ENCODE results near the gene PKHD1. TPM values are rescaled to one million over a fixed set of nuclear protein-coding genes. Genes with fewer than 3 reads are reported as not detected.

PKHD1 gene
- total and polyA plus RNA-seq, 2 donors (not counting 1 experiment from before 2014, with no cell fraction given) = not detected

DNA sequence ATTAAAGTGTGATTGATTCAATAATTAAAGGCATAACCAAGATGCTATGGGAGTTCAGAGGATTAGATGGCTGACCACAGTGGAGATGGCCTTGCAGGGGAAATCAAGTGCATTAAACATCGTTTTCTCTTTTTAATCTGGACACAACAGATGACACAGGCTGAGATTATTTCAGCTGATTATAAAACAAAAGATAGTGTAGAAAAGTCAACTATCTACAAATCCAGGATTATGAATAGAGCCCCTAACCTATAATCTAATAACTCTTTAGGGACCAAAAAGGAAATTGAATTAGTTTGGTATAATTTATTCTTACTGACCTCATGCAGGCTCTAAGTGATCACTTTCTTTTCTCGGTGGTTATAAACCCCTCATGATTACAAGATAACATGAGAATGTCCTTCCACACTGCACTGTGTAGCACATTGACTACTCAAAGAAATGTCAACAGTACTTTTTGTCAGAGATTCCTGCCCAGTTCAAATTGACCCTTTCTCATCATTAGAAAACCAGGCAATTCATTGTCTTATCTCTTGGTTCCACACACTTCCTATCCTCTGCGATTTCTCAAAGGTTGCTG, 122.1 kb downstream of the PKHD1 start:
- intact Hi-C loops (cut with micrococcal nuclease) = no loop called here
- Histone ChIP-seq H3K79me2 (ENCODE audit: control insufficient read depth, insufficient read depth, low read length) (no peaks in the 10 kb centered on the region), H3K4me3 (ENCODE audit: control extremely low read depth in 1 of 5, extremely low read depth in 1 of 5, insufficient read depth in 1 of 5, low read depth in 2 of 5, low read length in 4 of 5) (no peak overlapping the region), H4K20me1 (ENCODE audit: control insufficient read depth, insufficient read depth, low read length, poor library complexity, severe bottlenecking) (no peaks in the 10 kb centered on the region), H2AFZ (ENCODE audit: insufficient read depth, low read depth, low read length, poor library complexity, severe bottlenecking) (no peak overlapping the region), H3K9me3 (ENCODE audit: control extremely low read depth in 1 of 3, control insufficient read depth in 2 of 3, insufficient read depth in 1 of 3, low read length in 2 of 3) (no peaks in the 10 kb centered on the region), H3K27me3 (replicated peaks in 1 of 4; ENCODE audit: control extremely low read depth in 1 of 4, control insufficient read depth in 3 of 4, insufficient read depth in 4 of 4, low read length in 3 of 4) (peaks cover 0 to 5% (median 2%) of the 10 kb centered on the region in 4 experiments), H3K27ac (ENCODE audit: low read length in 2 of 2) (no peak overlapping the region), H3K36me3 (replicated peaks in 1 of 2; ENCODE audit: control extremely low read depth in 1 of 2, control insufficient read depth in 1 of 2, extremely low read depth in 1 of 2, insufficient read depth in 2 of 2, low read length in 1 of 2) (no peaks in the 10 kb centered on the region), H3K9ac (ENCODE audit: low read length) (no peak overlapping the region), H3K4me2 (replicated peaks; ENCODE audit: low read depth, low read length, poor library complexity, severe bottlenecking) (no peak overlapping the region), H3K4me1 (ENCODE audit: control insufficient read depth in 2 of 2, insufficient read depth in 2 of 2, low read length in 2 of 2) (no peaks in the 10 kb centered on the region)
- CTCF ChIA-PET = interaction anchor here (0.7 kb wide), 1 partner anchor 281 kb away, joined by 3 read pairs; no protein-coding TSS in a partner anchor
- Mint-ChIP-seq H3K4me1 (no peaks in the 10 kb centered on the region), H3K9me3 (ENCODE audit: insufficient read depth) (peaks cover 3% of the 10 kb centered on the region), H3K27ac (no peak overlapping the region), H3K27me3 (peaks cover 10% of the 10 kb centered on the region), H3K4me3 (no peak overlapping the region)
- DNase-seq (no peak), ATAC-seq (ENCODE audit: low read depth) (no peak)
- TF ChIP-seq, protein P1, sequence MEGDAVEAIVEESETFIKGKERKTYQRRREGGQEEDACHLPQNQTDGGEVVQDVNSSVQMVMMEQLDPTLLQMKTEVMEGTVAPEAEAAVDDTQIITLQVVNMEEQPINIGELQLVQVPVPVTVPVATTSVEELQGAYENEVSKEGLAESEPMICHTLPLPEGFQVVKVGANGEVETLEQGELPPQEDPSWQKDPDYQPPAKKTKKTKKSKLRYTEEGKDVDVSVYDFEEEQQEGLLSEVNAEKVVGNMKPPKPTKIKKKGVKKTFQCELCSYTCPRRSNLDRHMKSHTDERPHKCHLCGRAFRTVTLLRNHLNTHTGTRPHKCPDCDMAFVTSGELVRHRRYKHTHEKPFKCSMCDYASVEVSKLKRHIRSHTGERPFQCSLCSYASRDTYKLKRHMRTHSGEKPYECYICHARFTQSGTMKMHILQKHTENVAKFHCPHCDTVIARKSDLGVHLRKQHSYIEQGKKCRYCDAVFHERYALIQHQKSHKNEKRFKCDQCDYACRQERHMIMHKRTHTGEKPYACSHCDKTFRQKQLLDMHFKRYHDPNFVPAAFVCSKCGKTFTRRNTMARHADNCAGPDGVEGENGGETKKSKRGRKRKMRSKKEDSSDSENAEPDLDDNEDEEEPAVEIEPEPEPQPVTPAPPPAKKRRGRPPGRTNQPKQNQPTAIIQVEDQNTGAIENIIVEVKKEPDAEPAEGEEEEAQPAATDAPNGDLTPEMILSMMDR (IDR thresholded peaks at IDR 0.05) = no peak
- TF ChIP-seq EZH2 (IDR thresholded peaks at IDR 0.05; ENCODE audit: borderline replicate concordance, insufficient read depth, low read depth, low read length, poor library complexity, severe bottlenecking) = no peak
- POLR2A ChIA-PET = no interaction called here
- 49% methylated on average over 2 of the region's 3 CpGs for WGBS (ENCODE audit: insufficient coverage)

DNA sequence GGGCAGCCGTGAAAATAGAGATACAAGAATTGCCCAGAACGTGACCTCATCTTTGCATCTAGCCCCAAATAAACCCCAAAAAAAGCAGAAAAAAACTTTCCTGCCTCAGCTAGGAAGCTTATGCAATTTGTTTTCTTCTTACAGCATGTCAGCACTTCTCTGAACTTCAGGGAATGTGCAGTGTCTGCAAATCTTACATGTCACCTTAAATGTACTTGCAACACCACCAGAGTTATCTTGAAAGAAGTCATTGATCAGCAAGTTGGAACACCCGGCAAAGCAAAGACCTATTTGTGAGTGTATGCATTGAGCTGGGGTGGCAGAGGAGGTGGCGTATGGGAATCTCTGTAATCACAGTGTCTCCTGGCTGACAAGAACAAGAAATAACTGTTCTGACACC, 123.4 kb downstream of the PKHD1 start:
- POLR2A ChIA-PET = no interaction called here
- intact Hi-C loops (cut with micrococcal nuclease) = no loop called here

More for the DNA sequence above, 123.4 kb downstream of the PKHD1 start:
- peaks cover 0 to 6% (median 2%) of the 10 kb centered on the region in 4 experiments for H3K27me3 ChIP-seq (replicated peaks in 1 of 4; ENCODE audit: control extremely low read depth in 1 of 4, control insufficient read depth in 3 of 4, insufficient read depth in 4 of 4, low read length in 3 of 4)
- H3K9ac ChIP-seq (ENCODE audit: low read length) = no peak overlapping the region
- peaks cover 2% of the 10 kb centered on the region for H3K9me3 Mint-ChIP-seq (ENCODE audit: insufficient read depth)
- H2AFZ ChIP-seq (ENCODE audit: insufficient read depth, low read depth, low read length, poor library complexity, severe bottlenecking) = no peak overlapping the region
- DNase-seq (no peak), ATAC-seq (ENCODE audit: low read depth) (no peak)
- H3K4me2 ChIP-seq (replicated peaks; ENCODE audit: low read depth, low read length, poor library complexity, severe bottlenecking) = no peak overlapping the region
- no peaks in the 10 kb centered on the region for H3K79me2 ChIP-seq (ENCODE audit: control insufficient read depth, insufficient read depth, low read length)
- H3K9me3 ChIP-seq (ENCODE audit: control extremely low read depth in 1 of 3, control insufficient read depth in 2 of 3, insufficient read depth in 1 of 3, low read length in 2 of 3) = no peaks in the 10 kb centered on the region
- CTCF ChIA-PET = interaction anchor here (0.9 to 1.4 kb wide), 3 partner anchors 11 to 34 kb away, joined by 3 to 4 read pairs (median 3); no protein-coding TSS in a partner anchor
- H3K27me3 Mint-ChIP-seq = peaks cover 14% of the 10 kb centered on the region
- H4K20me1 ChIP-seq (ENCODE audit: control insufficient read depth, insufficient read depth, low read length, poor library complexity, severe bottlenecking) = no peaks in the 10 kb centered on the region
- no peak overlapping the region for H3K27ac Mint-ChIP-seq
- no peaks in the 10 kb centered on the region for H3K36me3 ChIP-seq (replicated peaks in 1 of 2; ENCODE audit: control extremely low read depth in 1 of 2, control insufficient read depth in 1 of 2, extremely low read depth in 1 of 2, insufficient read depth in 2 of 2, low read length in 1 of 2)
- 90% methylated on average over 3 of the region's 4 CpGs for WGBS (ENCODE audit: insufficient coverage)
- H3K4me1 ChIP-seq (ENCODE audit: control insufficient read depth in 2 of 2, insufficient read depth in 2 of 2, low read length in 2 of 2) = no peaks in the 10 kb centered on the region
- TF ChIP-seq, protein P1 (IDR thresholded peaks at IDR 0.05) = no peak
- TF ChIP-seq EZH2 (IDR thresholded peaks at IDR 0.05; ENCODE audit: borderline replicate concordance, insufficient read depth, low read depth, low read length, poor library complexity, severe bottlenecking) = no peak
- no peak overlapping the region for H3K4me3 Mint-ChIP-seq
- H3K4me1 Mint-ChIP-seq = peaks cover 1% of the 10 kb centered on the region
- H3K27ac ChIP-seq (ENCODE audit: low read length in 2 of 2) = no peak overlapping the region
- H3K4me3 ChIP-seq (ENCODE audit: control extremely low read depth in 1 of 5, extremely low read depth in 1 of 5, insufficient read depth in 1 of 5, low read depth in 2 of 5, low read length in 4 of 5) = no peak overlapping the region

Data from B cell (primary cell).